Neuronal stem cell (in vitro differentiated cells): ENCODE measurements around the gene SLC10A7.

Source experiments
- DNase-seq: peaks from one replicate; pipeline ENCODE4 v3.0.0-alpha.2; 2013; ENCODE audit warnings: low spot score
- H2AFZ ChIP-seq: one replicate; pipeline ENCODE4 v1.6.1; 2013; ENCODE audit warnings: mild to moderate bottlenecking, low read length, inconsistent platforms
- H2AK5ac ChIP-seq: 2 replicates; pipeline ENCODE4 v1.6.1; 2013; ENCODE audit warnings: low read depth, mild to moderate bottlenecking, inconsistent platforms, low read length, moderate library complexity, mixed read lengths
- H2BK120ac ChIP-seq: 2 replicates; pipeline ENCODE4 v1.6.1; 2013; ENCODE audit warnings: low read depth, mild to moderate bottlenecking, inconsistent platforms, low read length, moderate library complexity, mixed read lengths
- H2BK12ac ChIP-seq: one replicate; pipeline ENCODE4 v1.6.1; 2013; ENCODE audit warnings: low read length, inconsistent platforms
- H2BK15ac ChIP-seq: 2 replicates; pipeline ENCODE4 v1.6.1; 2013; ENCODE audit warnings: mild to moderate bottlenecking, low read length, inconsistent platforms, mixed read lengths
- H2BK5ac ChIP-seq: one replicate; pipeline ENCODE4 v1.6.1; 2013; ENCODE audit warnings: inconsistent platforms, mild to moderate bottlenecking, low read length, moderate library complexity
- H3K14ac ChIP-seq: one replicate; pipeline ENCODE4 v1.6.1; 2013; ENCODE audit warnings: low read length, inconsistent platforms
- H3K18ac ChIP-seq: 2 replicates; pipeline ENCODE4 v1.6.1; 2013; ENCODE audit warnings: low read length, inconsistent platforms
- H3K23ac ChIP-seq: 2 replicates; pipeline ENCODE4 v1.6.1; 2013; ENCODE audit warnings: low read depth, mild to moderate bottlenecking, mixed read lengths, low read length, inconsistent platforms; ENCODE audit not compliant: poor library complexity
- H3K27ac ChIP-seq: replicated peaks from 3 replicates; pipeline ENCODE4 v1.5.1; 2013; ENCODE audit warnings: low read length, inconsistent platforms
- H3K27me3 ChIP-seq, 3 experiments: 2 replicates each; pipeline ENCODE4 v1.6.1; 2013; ENCODE audit warnings: low read length in 3 of 3, mild to moderate bottlenecking in 2 of 3, inconsistent platforms in 1 of 3, low read depth in 1 of 3, mixed read lengths in 1 of 3, moderate library complexity in 1 of 3; ENCODE audit not compliant: control insufficient read depth in 3 of 3, insufficient read depth in 3 of 3
- H3K36me3 ChIP-seq, 2 donors: replicated peaks in 1 of 2; 2 replicates each; pipeline ENCODE4 v1.6.1; 2013; ENCODE audit warnings: low read length in 2 of 2; ENCODE audit not compliant: control insufficient read depth in 2 of 2, insufficient read depth in 2 of 2
- H3K4ac ChIP-seq: 2 replicates; pipeline ENCODE4 v1.6.1; 2013; ENCODE audit warnings: inconsistent platforms, mild to moderate bottlenecking, low read length, moderate library complexity
- H3K4me1 ChIP-seq, 2 donors: 1 replicate in 1 of 2; 2 replicates in 1 of 2; pipeline ENCODE4 v1.6.1; 2013; ENCODE audit warnings: low read length in 2 of 2, low read depth in 1 of 2; ENCODE audit not compliant: control insufficient read depth in 2 of 2, insufficient read depth in 1 of 2
- H3K4me2 ChIP-seq: one replicate; pipeline ENCODE4 v1.6.1; 2013; ENCODE audit warnings: mild to moderate bottlenecking, low read length, inconsistent platforms; ENCODE audit not compliant: insufficient read depth, poor library complexity, severe bottlenecking
- H3K4me3 ChIP-seq, 2 donors: 2 replicates each; pipeline ENCODE4 v1.5.1; 2013; ENCODE audit warnings: low read length in 2 of 2, mild to moderate bottlenecking in 2 of 2, inconsistent platforms in 1 of 2, moderate library complexity in 1 of 2
- H3K79me1 ChIP-seq: one replicate; pipeline ENCODE4 v1.6.1; 2013; ENCODE audit warnings: low read depth, mild to moderate bottlenecking, inconsistent platforms, low read length, moderate library complexity
- H3K9ac ChIP-seq: one replicate; pipeline ENCODE4 v1.6.1; 2013; ENCODE audit warnings: mild to moderate bottlenecking, low read depth, low read length, inconsistent platforms; ENCODE audit not compliant: poor library complexity
- H3K9me3 ChIP-seq, 2 donors: replicated peaks in 1 of 2; 2 replicates each; pipeline versions ENCODE3 to v1.6.1; 2013; ENCODE audit warnings: low read length in 2 of 2, mild to moderate bottlenecking in 2 of 2, inconsistent platforms in 1 of 2, low read depth in 1 of 2, mixed read lengths in 1 of 2, moderate library complexity in 1 of 2; ENCODE audit not compliant: control insufficient read depth in 2 of 2, insufficient read depth in 1 of 2
- H4K8ac ChIP-seq: one replicate; pipeline ENCODE4 v1.6.1; 2013; ENCODE audit warnings: low read depth, mild to moderate bottlenecking, inconsistent platforms, low read length, moderate library complexity
- H4K91ac ChIP-seq: one replicate; pipeline ENCODE4 v1.6.1; 2013; ENCODE audit warnings: low read length, low read depth, mild to moderate bottlenecking, inconsistent platforms; ENCODE audit not compliant: poor library complexity
- WGBS, 2 donors: extraction: QIAGEN DNeasy Blood & Tissue Kit; methylation state at CpG; one replicate each; pipeline ENCODE4 v1.1.7; 2013; ENCODE audit warnings: missing lambda C conversion rate in 2 of 2, mixed read lengths in 1 of 2; ENCODE audit not compliant: insufficient read length in 2 of 2, insufficient replicate concordance in 1 of 2; ENCODE audit errors: extremely low coverage in 2 of 2; 5-methylcytosine and 5-hydroxymethylcytosine counted together

SLC10A7 gene

DNA sequence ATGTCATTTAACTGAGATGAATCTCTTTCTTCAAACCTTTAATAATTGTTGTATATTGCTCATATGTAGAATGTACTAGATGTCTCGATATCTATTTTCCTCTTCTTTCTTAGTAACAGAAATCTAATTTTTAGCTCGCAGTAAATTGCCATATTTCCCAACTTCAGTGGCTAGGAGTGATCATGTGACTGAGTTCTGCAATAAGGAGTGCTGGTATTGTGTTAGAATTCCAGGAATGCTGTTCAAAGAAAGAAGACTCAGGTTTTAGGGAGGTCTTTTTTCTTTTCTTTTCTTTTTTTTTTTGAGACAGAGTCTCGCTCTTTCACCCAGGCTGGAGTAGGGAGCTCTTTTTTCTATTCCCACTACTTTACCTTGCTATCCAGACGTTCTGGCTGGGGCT lies 81.7 kb downstream of the SLC10A7 start:
- Histone ChIP-seq H2AK5ac (no peak overlapping the region), H3K18ac (no peak overlapping the region), H3K23ac (no peak overlapping the region), H2AFZ (no peak overlapping the region), H4K91ac (no peak overlapping the region), H4K8ac (no peak overlapping the region), H2BK5ac (no peak overlapping the region), H3K27me3 (no peaks in the 10 kb centered on the region), H2BK120ac (no peak overlapping the region), H2BK12ac (no peak overlapping the region), H3K4me1 (peaks cover 0 to 16% of the 10 kb centered on the region in 2 donors), H3K79me1 (no peaks in the 10 kb centered on the region), H3K9me3 (no peaks in the 10 kb centered on the region), H3K4me3 (no peak overlapping the region), H3K36me3 (no peaks in the 10 kb centered on the region), H2BK15ac (no peak overlapping the region), H3K9ac (no peak overlapping the region), H3K4me2 (no peak overlapping the region), H3K27ac (peak overlapping the region; percentile 37), H3K4ac (no peak overlapping the region), H3K14ac (no peak overlapping the region)
- no CpG with 5 or more reads among the region's 4 CpGs for WGBS, 2 donors
- DNase-seq, result no peak

DNA sequence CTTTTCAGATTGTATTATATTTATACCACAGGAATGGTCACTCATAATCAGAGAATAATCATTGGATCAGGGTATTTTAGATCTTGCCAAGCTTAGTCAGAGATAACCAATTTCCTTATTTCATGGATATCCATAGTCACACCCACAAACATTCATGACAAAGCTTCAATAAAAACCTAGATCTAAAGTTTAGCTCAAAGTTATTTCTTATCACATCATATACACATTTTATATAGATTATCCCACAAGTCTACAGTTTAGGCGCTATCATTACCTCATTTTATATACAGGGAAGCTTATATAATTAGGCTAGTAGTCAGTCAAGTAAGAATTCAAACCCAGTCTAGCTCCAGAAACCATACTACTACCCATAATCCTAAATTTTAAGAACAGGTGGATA lies 82.3 kb downstream of the SLC10A7 start:
- no peak overlapping the region for H2BK15ac ChIP-seq
- DNase-seq, result no peak
- no peak overlapping the region for H2BK120ac ChIP-seq
- no peak overlapping the region for H3K23ac ChIP-seq
- no CpG with 5 or more reads among the region's 1 CpG for WGBS, 2 donors
- no peak overlapping the region for H2BK12ac ChIP-seq
- H3K27me3 ChIP-seq, result no peaks in the 10 kb centered on the region
- no peak overlapping the region for H3K18ac ChIP-seq
- no peaks in the 10 kb centered on the region for H3K9me3 ChIP-seq
- no peaks in the 10 kb centered on the region for H3K79me1 ChIP-seq
- peaks cover 0 to 16% of the 10 kb centered on the region in 2 donors for H3K4me1 ChIP-seq
- H3K14ac ChIP-seq, result no peak overlapping the region
- no peak overlapping the region for H4K91ac ChIP-seq
- H2AK5ac ChIP-seq, result no peak overlapping the region
- no peak overlapping the region for H3K9ac ChIP-seq
- H2BK5ac ChIP-seq, result no peak overlapping the region
- no peak overlapping the region for H2AFZ ChIP-seq
- no peak overlapping the region for H4K8ac ChIP-seq
- no peak overlapping the region for H3K4me3 ChIP-seq
- no peaks in the 10 kb centered on the region for H3K36me3 ChIP-seq
- no peak overlapping the region for H3K4ac ChIP-seq
- H3K4me2 ChIP-seq, result no peak overlapping the region
- H3K27ac ChIP-seq, result no peak overlapping the region

DNA sequence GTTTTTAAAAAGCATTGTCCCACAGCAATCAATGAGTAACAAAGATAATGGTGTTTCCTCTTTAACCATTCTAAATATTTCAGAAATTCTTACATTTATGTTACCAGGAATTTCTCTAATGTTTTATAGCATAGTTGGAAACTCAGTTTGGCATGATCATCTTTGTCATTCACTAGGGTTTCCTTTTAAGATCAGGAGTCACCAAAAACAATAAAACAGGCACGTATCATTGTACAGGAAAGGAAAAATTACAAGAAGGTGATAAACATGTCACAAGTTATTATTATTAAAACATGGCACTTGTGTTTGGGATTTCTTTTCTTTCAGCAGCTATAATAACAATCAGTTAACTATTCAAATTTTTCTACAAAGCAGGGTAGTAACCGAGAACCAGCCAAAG lies 84.0 kb downstream of the SLC10A7 start:
- Histone ChIP-seq H3K79me1 (no peaks in the 10 kb centered on the region), H3K14ac (no peak overlapping the region), H3K18ac (no peak overlapping the region), H4K91ac (no peak overlapping the region), H3K4me2 (no peak overlapping the region), H3K9ac (no peak overlapping the region), H2BK12ac (no peak overlapping the region), H3K27ac (no peak overlapping the region), H3K4me3 (no peak overlapping the region), H2AK5ac (no peak overlapping the region), H4K8ac (no peak overlapping the region), H3K4me1 (peaks cover 0 to 14% of the 10 kb centered on the region in 2 donors), H2BK120ac (no peak overlapping the region), H3K4ac (no peak overlapping the region), H3K27me3 (no peaks in the 10 kb centered on the region), H2BK15ac (no peak overlapping the region), H2BK5ac (no peak overlapping the region), H3K36me3 (no peaks in the 10 kb centered on the region), H3K23ac (no peak overlapping the region), H2AFZ (peak overlapping the region; percentile 32), H3K9me3 (no peaks in the 10 kb centered on the region)
- no CpG with 5 or more reads among the region's 2 CpGs for WGBS, 2 donors
- DNase-seq, result no peak

DNA sequence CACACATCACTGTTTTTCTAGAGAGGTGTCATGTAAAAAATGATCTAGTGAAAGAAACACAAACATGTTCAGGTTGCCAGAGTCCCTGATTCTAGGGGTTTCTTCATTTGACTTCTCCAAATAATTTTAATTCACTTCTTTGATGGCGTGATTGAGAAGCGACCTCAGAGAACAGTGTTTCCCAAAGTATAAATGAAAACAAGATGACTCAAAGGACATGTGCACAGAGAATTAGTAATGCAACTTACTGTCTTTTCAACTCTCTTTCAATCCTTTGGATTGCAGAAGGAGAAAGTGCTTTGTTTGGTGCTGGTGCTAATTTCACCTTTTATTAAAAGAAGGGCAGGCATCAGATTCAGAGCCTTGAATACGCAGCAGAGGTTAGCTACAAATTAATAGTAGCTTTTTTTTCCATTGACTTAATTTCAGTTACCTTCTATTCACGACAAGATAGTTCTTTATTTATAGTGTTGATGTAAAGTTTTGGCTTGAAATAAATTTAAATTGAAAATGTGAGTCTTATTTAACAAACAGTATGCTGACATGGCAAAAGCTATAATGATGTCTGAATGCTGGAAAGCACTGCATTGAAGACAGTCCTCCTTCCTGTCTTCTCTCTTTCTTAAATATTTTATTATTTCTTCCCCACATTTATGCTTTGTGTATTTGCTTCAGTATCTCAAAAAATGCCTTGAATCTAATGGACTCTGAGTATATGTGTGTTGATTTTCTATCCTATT lies 85.1 kb downstream of the SLC10A7 start:
- no peak overlapping the region for H3K27ac ChIP-seq
- H3K14ac ChIP-seq, result no peak overlapping the region
- H3K9ac ChIP-seq, result no peak overlapping the region
- H3K36me3 ChIP-seq, result no peaks in the 10 kb centered on the region
- H4K91ac ChIP-seq, result no peak overlapping the region
- no peaks in the 10 kb centered on the region for H3K9me3 ChIP-seq
- no peaks in the 10 kb centered on the region for H3K27me3 ChIP-seq
- no peak for DNase-seq
- H3K4me1 ChIP-seq, result peaks cover 0 to 10% of the 10 kb centered on the region in 2 donors
- H4K8ac ChIP-seq, result no peak overlapping the region
- H2BK120ac ChIP-seq, result no peak overlapping the region
- H2AFZ ChIP-seq, result no peak overlapping the region
- H3K18ac ChIP-seq, result no peak overlapping the region
- H3K4me2 ChIP-seq, result no peak overlapping the region
- H3K79me1 ChIP-seq, result no peaks in the 10 kb centered on the region
- no peak overlapping the region for H3K4me3 ChIP-seq
- H2BK15ac ChIP-seq, result no peak overlapping the region
- no CpG with 5 or more reads among the region's 4 CpGs for WGBS, 2 donors
- no peak overlapping the region for H2BK12ac ChIP-seq
- no peak overlapping the region for H2BK5ac ChIP-seq
- no peak overlapping the region for H3K23ac ChIP-seq
- H2AK5ac ChIP-seq, result no peak overlapping the region
- no peak overlapping the region for H3K4ac ChIP-seq
